ENCODE results near the gene RGPD8. TPM values are rescaled to one million over a fixed set of nuclear protein-coding genes. Genes with fewer than 3 reads are reported as not detected.

Gene RGPD8
- total RNA-seq, 4 donors from 2014 or later: 3.5 to 17.7 (median 6.6) TPM

GRCh38 chr2:112339986-112340385 lies 93.5 kb downstream of the RGPD8 start:
- Histone ChIP-seq H3K9me3 (no peaks in the 10 kb centered on the region), H3K36me3 (no peaks in the 10 kb centered on the region), H3K27me3 (no peaks in the 10 kb centered on the region), H3K4me1 (no peaks in the 10 kb centered on the region), H3K27ac (no peak overlapping the region), H3K4me3 (no peak overlapping the region)
- no peak for TF ChIP-seq POLR2A (IDR thresholded peaks at IDR 0.05)
- no peak for TF ChIP-seq CTCF (IDR thresholded peaks at IDR 0.05)
- WGBS, 2 donors: 50 to 72% methylated on average over 2 of the region's 2 CpGs
- DNase-seq: no peak
- intact Hi-C loops (cut with DNase I): no loop called here

- WGBS, 2 donors: 78 to 92% methylated on average over 1 of the region's 1 CpG
- H3K4me3 ChIP-seq: no peak overlapping the region
- H3K9me3 ChIP-seq: no peaks in the 10 kb centered on the region
- H3K27ac ChIP-seq: no peak overlapping the region
- no peaks in the 10 kb centered on the region for H3K27me3 ChIP-seq
- DNase-seq: no peak
- no peaks in the 10 kb centered on the region for H3K4me1 ChIP-seq
- TF ChIP-seq POLR2A (IDR thresholded peaks at IDR 0.05) (no peak), CTCF (IDR thresholded peaks at IDR 0.05) (no peak)
- peaks cover 0 to 18% (median 0%) of the 10 kb centered on the region in 3 donors for H3K36me3 ChIP-seq
- intact Hi-C loops (cut with DNase I): no loop called here
Observed at GRCh38 chr2:112335600-112335999, 97.8 kb downstream of the RGPD8 start.

GRCh38 chr2:112332123-112332696 lies 101.2 kb downstream of the RGPD8 start:
- Histone ChIP-seq H3K4me3 (no peak overlapping the region), H3K27ac (no peak overlapping the region), H3K27me3 (no peaks in the 10 kb centered on the region), H3K4me1 (no peaks in the 10 kb centered on the region), H3K9me3 (no peaks in the 10 kb centered on the region), H3K36me3 (peaks cover 0 to 46% (median 0%) of the 10 kb centered on the region in 3 donors)
- WGBS, 2 donors: 80 to 86% methylated on average over 4 to 5 of the region's 5 CpGs
- no peak for DNase-seq
- TF ChIP-seq POLR2A (IDR thresholded peaks at IDR 0.05) (no peak), CTCF (IDR thresholded peaks at IDR 0.05) (no peak)
- intact Hi-C loops (cut with DNase I): no loop called here

GRCh38 chr2:112322919-112323318 lies 110.5 kb downstream of the RGPD8 start:
- Histone ChIP-seq H3K9me3 (no peaks in the 10 kb centered on the region), H3K4me3 (no peak overlapping the region), H3K27ac (no peak overlapping the region), H3K4me1 (no peaks in the 10 kb centered on the region), H3K36me3 (peaks cover 0 to 59% (median 0%) of the 10 kb centered on the region in 3 donors), H3K27me3 (no peaks in the 10 kb centered on the region)
- WGBS, 2 donors: 93 to 100% methylated on average over 3 of the region's 3 CpGs
- no peak for DNase-seq
- intact Hi-C loops (cut with DNase I): no loop called here
- TF ChIP-seq POLR2A (IDR thresholded peaks at IDR 0.05) (no peak), CTCF (IDR thresholded peaks at IDR 0.05) (no peak)

GRCh38 chr2:112321375-112322320 lies 111.8 kb downstream of the RGPD8 start:
- Histone ChIP-seq H3K36me3 (peaks cover 0 to 48% (median 0%) of the 10 kb centered on the region in 3 donors), H3K4me3 (no peak overlapping the region), H3K27me3 (no peaks in the 10 kb centered on the region), H3K27ac (no peak overlapping the region), H3K9me3 (no peaks in the 10 kb centered on the region), H3K4me1 (no peaks in the 10 kb centered on the region)
- 88 to 92% methylated on average over 2 to 3 of the region's 3 CpGs for WGBS, 2 donors
- TF ChIP-seq POLR2A (IDR thresholded peaks at IDR 0.05): no peak
- TF ChIP-seq CTCF (IDR thresholded peaks at IDR 0.05): no peak
- intact Hi-C loops (cut with DNase I): no loop called here
- no peak for DNase-seq
